ENCODE data around the gene RAP1B.

GRCh38 chr12:68621472-68622081 is 10.9 kb downstream of the RAP1B start:
- TF ChIP-seq CTCF (conservative IDR thresholded peaks at IDR 0.05) (no peak), ZFX (IDR thresholded peaks at IDR 0.05) (no peak)

Measured in C4-2B (cell line).